Mesendoderm (in vitro differentiated cells): ENCODE results near the gene WNT3A.

Experiments used
- DNase-seq: peaks from one replicate; pipeline ENCODE4 v3.0.0; 2013
- H2AK5ac ChIP-seq: 2 replicates; pipeline ENCODE4 v1.6.1; 2013; ENCODE audit warnings: low read length, inconsistent platforms
- H2BK120ac ChIP-seq: 2 replicates; pipeline ENCODE4 v1.6.1; 2013; ENCODE audit warnings: low read depth, mild to moderate bottlenecking, low read length, moderate library complexity, mixed read lengths
- H2BK15ac ChIP-seq: replicated peaks from 2 replicates; pipeline ENCODE4 v1.6.1; 2013; ENCODE audit warnings: low read depth, mild to moderate bottlenecking, moderate library complexity
- H2BK5ac ChIP-seq: 2 replicates; pipeline ENCODE4 v1.6.1; 2013; ENCODE audit warnings: low read length, inconsistent platforms
- H3K18ac ChIP-seq: 2 replicates; pipeline ENCODE4 v1.6.1; 2013; ENCODE audit warnings: mild to moderate bottlenecking, low read length, mixed read lengths
- H3K23ac ChIP-seq: one replicate; pipeline ENCODE4 v1.6.1; 2013; ENCODE audit warnings: low read length
- H3K27ac ChIP-seq: 2 replicates; pipeline ENCODE4 v1.5.1; 2013; ENCODE audit warnings: low read depth, mild to moderate bottlenecking, inconsistent platforms, low read length, moderate library complexity
- H3K27me3 ChIP-seq: 2 replicates; pipeline ENCODE4 v1.6.1; 2013; ENCODE audit warnings: low read length, control low read depth, mild to moderate bottlenecking, inconsistent platforms; ENCODE audit not compliant: insufficient read depth, poor library complexity
- H3K36me3 ChIP-seq: 2 replicates; pipeline ENCODE4 v1.6.1; 2013; ENCODE audit warnings: low read length, inconsistent platforms; ENCODE audit not compliant: control insufficient read depth, insufficient read depth
- H3K4ac ChIP-seq: one replicate; pipeline ENCODE4 v1.6.1; 2013; ENCODE audit warnings: low read depth, mild to moderate bottlenecking, low read length, moderate library complexity
- H3K4me1 ChIP-seq: 2 replicates; pipeline ENCODE4 v1.6.1; 2013; ENCODE audit warnings: low read depth, low read length, inconsistent platforms; ENCODE audit not compliant: control insufficient read depth
- H3K4me2 ChIP-seq: 2 replicates; pipeline ENCODE4 v1.6.1; 2013; ENCODE audit warnings: low read length
- H3K4me3 ChIP-seq: 2 replicates; pipeline ENCODE4 v1.5.1; 2013; ENCODE audit warnings: mild to moderate bottlenecking, low read length
- H3K56ac ChIP-seq: one replicate; pipeline ENCODE4 v1.6.1; 2013; ENCODE audit warnings: low read length
- H3K79me1 ChIP-seq: 2 replicates; pipeline ENCODE4 v1.6.1; 2013; ENCODE audit warnings: low read length, inconsistent platforms
- H3K79me2 ChIP-seq: 2 replicates; pipeline ENCODE4 v1.6.1; 2013; ENCODE audit warnings: mild to moderate bottlenecking, low read length; ENCODE audit not compliant: control insufficient read depth, insufficient read depth
- H3K9ac ChIP-seq: 2 replicates; pipeline ENCODE4 v1.6.1; 2013; ENCODE audit warnings: low read length, inconsistent platforms
- H4K5ac ChIP-seq: one replicate; pipeline ENCODE4 v1.6.1; 2013; ENCODE audit warnings: low read length
- H4K8ac ChIP-seq: one replicate; pipeline ENCODE4 v1.6.1; 2013; ENCODE audit warnings: low read depth, mild to moderate bottlenecking, control low read depth, low read length, moderate library complexity
- WGBS: extraction: QIAGEN DNeasy Blood & Tissue Kit; methylation state at CpG from one replicate; pipeline ENCODE4 v1.1.7; 2013; ENCODE audit warnings: low lambda C conversion rate, missing lambda C conversion rate; ENCODE audit not compliant: insufficient coverage; ENCODE audit errors: extremely low coverage; 5-methylcytosine and 5-hydroxymethylcytosine counted together

WNT3A gene

DNA sequence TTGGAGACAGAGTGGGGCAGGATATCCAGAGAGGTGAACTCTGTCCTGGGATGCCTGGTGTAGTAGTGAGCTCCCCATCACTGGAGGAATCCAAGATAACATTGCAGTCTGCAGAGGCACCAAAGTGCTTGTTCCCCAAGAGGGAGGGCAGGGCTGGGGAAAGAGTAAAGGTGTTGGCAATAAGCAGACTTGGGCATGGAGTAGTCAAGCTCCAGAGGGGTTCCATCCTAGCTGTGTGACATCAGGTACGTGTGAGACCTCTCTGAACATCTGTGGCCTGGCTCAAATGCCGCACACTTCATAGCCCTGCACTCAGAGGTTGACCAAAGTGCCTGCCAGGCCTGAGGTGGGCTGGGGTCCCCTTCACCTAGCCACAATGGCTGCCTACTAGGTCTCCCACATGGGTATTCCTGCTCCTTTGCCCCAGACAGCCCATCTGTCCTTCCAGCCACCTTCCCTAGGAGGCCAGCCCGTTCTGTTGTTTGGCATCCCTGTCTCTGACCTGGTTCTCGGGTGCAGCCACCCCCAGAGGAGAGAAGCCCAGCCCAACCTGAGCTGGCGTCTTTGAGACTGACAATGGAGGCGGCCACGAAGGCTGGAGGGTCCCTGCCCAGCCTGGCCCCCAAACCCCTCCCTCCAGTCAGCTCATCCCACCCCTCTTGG lies 72.9 kb downstream of the WNT3A start:
- WGBS, result no CpG with 5 or more reads among the region's 7 CpGs
- H3K4me2 ChIP-seq, result no peak overlapping the region
- no peak overlapping the region for H3K23ac ChIP-seq
- no peak overlapping the region for H3K9ac ChIP-seq
- H3K36me3 ChIP-seq, result no peaks in the 10 kb centered on the region
- H3K27ac ChIP-seq, result no peak overlapping the region
- no peak overlapping the region for H3K18ac ChIP-seq
- H3K79me1 ChIP-seq, result peaks cover 2% of the 10 kb centered on the region
- H4K8ac ChIP-seq, result no peak overlapping the region
- no peaks in the 10 kb centered on the region for H3K27me3 ChIP-seq
- DNase-seq, result no peak
- no peak overlapping the region for H3K4ac ChIP-seq
- no peak overlapping the region for H2BK120ac ChIP-seq
- H3K56ac ChIP-seq, result no peak overlapping the region
- no peak overlapping the region for H2AK5ac ChIP-seq
- H3K4me3 ChIP-seq, result no peak overlapping the region
- no peak overlapping the region for H2BK5ac ChIP-seq
- H3K79me2 ChIP-seq, result peaks cover 22% of the 10 kb centered on the region
- H3K4me1 ChIP-seq, result peaks cover 3% of the 10 kb centered on the region
- no peak overlapping the region for H2BK15ac ChIP-seq
- H4K5ac ChIP-seq, result no peak overlapping the region

- no peak overlapping the region for H3K18ac ChIP-seq
- WGBS, result no CpG with 5 or more reads among the region's 7 CpGs
- H3K79me1 ChIP-seq, result peaks cover 4% of the 10 kb centered on the region
- H2BK120ac ChIP-seq, result no peak overlapping the region
- no peak overlapping the region for H3K4ac ChIP-seq
- H3K9ac ChIP-seq, result peak overlapping the region; percentile 89
- H4K5ac ChIP-seq, result no peak overlapping the region
- peaks cover 36% of the 10 kb centered on the region for H3K79me2 ChIP-seq
- no peak for DNase-seq
- no peak overlapping the region for H3K27ac ChIP-seq
- no peaks in the 10 kb centered on the region for H3K36me3 ChIP-seq
- no peak overlapping the region for H3K56ac ChIP-seq
- H2AK5ac ChIP-seq, result no peak overlapping the region
- H3K4me2 ChIP-seq, result no peak overlapping the region
- no peak overlapping the region for H3K23ac ChIP-seq
- H3K4me1 ChIP-seq, result peaks cover 12% of the 10 kb centered on the region
- no peak overlapping the region for H2BK15ac ChIP-seq
- H3K4me3 ChIP-seq, result no peak overlapping the region
- H3K27me3 ChIP-seq, result no peaks in the 10 kb centered on the region
- no peak overlapping the region for H2BK5ac ChIP-seq
- no peak overlapping the region for H4K8ac ChIP-seq
Measured at GRCh38 chr1:228081144-228081543, 74.3 kb downstream of the WNT3A start.

GRCh38 chr1:228081578-228082213 lies 74.9 kb downstream of the WNT3A start:
- H3K4me2 ChIP-seq, result peak overlapping the region; percentile 73
- H3K4me3 ChIP-seq, result peak overlapping the region; percentile 65
- H3K23ac ChIP-seq, result peak overlapping the region; percentile 75
- no peak overlapping the region for H3K27ac ChIP-seq
- H3K36me3 ChIP-seq, result no peaks in the 10 kb centered on the region
- no CpG with 5 or more reads among the region's 31 CpGs for WGBS
- no peaks in the 10 kb centered on the region for H3K27me3 ChIP-seq
- peaks cover 13% of the 10 kb centered on the region for H3K4me1 ChIP-seq
- peak overlapping the region; percentile 85 for H3K4ac ChIP-seq
- H2BK15ac ChIP-seq, result no peak overlapping the region
- peak; percentile 78 for DNase-seq
- H3K18ac ChIP-seq, result peak overlapping the region; percentile 88
- peak overlapping the region; percentile 94 for H3K56ac ChIP-seq
- no peak overlapping the region for H2BK120ac ChIP-seq
- H2BK5ac ChIP-seq, result peak overlapping the region; percentile 42
- H4K5ac ChIP-seq, result no peak overlapping the region
- peaks cover 41% of the 10 kb centered on the region for H3K79me2 ChIP-seq
- peak overlapping the region; percentile 89 for H3K9ac ChIP-seq
- no peak overlapping the region for H4K8ac ChIP-seq
- peaks cover 4% of the 10 kb centered on the region for H3K79me1 ChIP-seq
- H2AK5ac ChIP-seq, result peak overlapping the region; percentile 33

DNA sequence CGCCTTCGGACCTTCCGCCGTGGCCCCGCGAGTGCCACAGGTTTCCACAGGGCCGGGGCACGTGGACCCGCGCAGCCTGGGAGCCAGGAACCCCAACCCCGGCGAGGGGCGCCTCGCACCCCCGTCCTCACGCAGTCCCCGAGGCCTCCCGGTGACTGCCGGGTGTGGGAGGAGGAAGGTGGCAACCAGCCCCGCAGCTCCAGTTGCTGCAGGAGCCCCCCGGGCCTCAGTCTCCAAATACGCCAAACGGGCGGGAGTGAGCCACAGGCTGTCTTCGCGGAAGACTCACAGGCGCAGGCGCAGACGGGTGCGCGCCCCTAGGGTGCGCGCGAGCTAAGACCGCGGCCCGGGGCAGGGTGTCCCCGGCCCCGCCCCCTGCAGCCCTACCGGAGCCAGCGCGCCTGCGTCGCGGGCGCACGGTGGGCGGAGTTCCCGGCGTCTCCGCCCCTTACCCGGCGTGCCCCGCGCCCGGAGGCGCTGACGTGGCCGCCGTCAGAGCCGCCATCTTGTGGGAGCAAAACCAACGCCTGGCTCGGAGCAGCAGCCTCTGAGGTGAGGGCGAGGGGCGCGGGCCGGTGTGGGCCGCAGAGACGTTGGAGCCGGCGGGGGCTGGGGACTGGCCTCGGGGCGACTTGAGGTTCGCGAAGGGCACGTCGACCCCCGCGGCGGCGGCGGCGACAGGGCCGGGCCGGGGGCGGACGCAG lies 75.6 kb downstream of the WNT3A start, which contains the start of gene ARF1:
ARF1 (plus strand) TSS at position 495 of the 704 bp plus-strand sequence. CDS start 14,407 bp downstream, outside the sequence.
- peak within 1 kb of the TSS; percentile 97 for H3K4ac ChIP-seq
- H3K23ac ChIP-seq, result peak within 1 kb of the TSS; percentile 97
- H3K79me2 ChIP-seq, result peaks cover 48% of the 10 kb centered on the region
- H3K4me2 ChIP-seq, result peak within 1 kb of the TSS; percentile 73
- WGBS, result no CpG with 5 or more reads among the region's 87 CpGs
- H3K4me3 ChIP-seq, result peak within 1 kb of the TSS; percentile 70
- H3K9ac ChIP-seq, result peak within 1 kb of the TSS; percentile 89
- H3K36me3 ChIP-seq, result no peaks in the 10 kb centered on the region
- H3K18ac ChIP-seq, result peak within 1 kb of the TSS; percentile 88
- peak within 1 kb of the TSS; percentile 4 for H2BK120ac ChIP-seq
- no peak within 1 kb of the TSS for H2BK15ac ChIP-seq
- peak; percentile 94 for DNase-seq
- H3K4me1 ChIP-seq, result peaks cover 14% of the 10 kb centered on the region
- peak within 1 kb of the TSS; percentile 76 for H3K27ac ChIP-seq
- H2AK5ac ChIP-seq, result peak within 1 kb of the TSS; percentile 64
- H3K79me1 ChIP-seq, result peaks cover 4% of the 10 kb centered on the region
- peak within 1 kb of the TSS; percentile 97 for H3K56ac ChIP-seq
- no peak within 1 kb of the TSS for H4K5ac ChIP-seq
- peak within 1 kb of the TSS; percentile 84 for H4K8ac ChIP-seq
- H3K27me3 ChIP-seq, result no peaks in the 10 kb centered on the region
- H2BK5ac ChIP-seq, result peak within 1 kb of the TSS; percentile 44

DNA sequence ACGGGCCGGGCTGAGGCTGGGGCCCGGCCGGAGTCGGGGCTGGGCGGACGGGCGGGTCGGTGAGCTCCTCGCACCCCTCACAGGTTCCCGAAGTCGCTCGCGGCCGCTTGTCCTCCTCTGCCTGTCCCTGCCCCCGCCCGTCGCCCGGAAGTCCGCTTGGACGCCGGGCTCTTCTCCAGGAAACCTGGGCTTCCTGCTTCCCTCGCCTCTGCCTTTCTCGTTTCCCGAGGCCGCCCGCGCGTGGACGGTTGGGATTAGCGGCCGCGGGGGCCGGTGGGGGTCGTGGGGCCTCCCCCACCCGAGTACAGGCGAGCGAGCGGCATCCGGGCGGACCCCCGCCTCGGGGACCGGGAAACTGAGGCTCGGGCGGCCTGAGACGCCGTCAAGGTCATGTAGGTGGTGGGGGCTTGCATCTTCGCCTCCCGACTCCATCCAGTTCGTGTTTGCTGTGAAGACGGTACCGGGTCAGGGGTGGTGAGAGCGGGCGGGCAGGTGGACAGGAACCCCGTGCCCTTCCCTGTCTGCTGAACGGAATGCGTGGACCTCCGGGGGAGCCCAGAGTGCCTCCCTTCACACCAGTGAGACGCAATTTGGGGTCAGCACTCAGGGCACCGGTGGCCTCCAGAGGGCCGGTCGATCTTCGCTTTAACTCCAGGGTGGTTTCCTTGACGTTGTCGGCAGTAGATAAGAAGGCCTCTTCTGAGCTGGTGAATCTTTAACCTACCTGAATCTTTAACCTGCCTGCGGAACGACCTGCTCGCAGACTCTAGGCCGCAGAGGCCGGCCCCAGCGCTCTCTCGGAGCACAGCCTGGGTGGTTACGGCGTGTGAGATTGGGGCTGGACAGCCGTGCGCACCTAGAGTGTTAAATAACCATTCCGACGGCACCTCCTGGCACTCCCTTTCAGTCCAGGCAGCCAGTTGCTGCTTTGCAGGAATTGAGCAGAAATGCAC lies 76.4 kb downstream of the WNT3A start:
- peaks cover 3% of the 10 kb centered on the region for H3K36me3 ChIP-seq
- no peaks in the 10 kb centered on the region for H3K27me3 ChIP-seq
- no CpG with 5 or more reads among the region's 79 CpGs for WGBS
- peak overlapping the region; percentile 97 for H3K23ac ChIP-seq
- peak; percentile 41 for DNase-seq
- H3K18ac ChIP-seq, result peak overlapping the region; percentile 84
- H2BK5ac ChIP-seq, result peak overlapping the region; percentile 44
- no peak overlapping the region for H4K5ac ChIP-seq
- no peak overlapping the region for H2BK15ac ChIP-seq
- H3K4me1 ChIP-seq, result peaks cover 16% of the 10 kb centered on the region
- H3K56ac ChIP-seq, result peak overlapping the region; percentile 97
- H2BK120ac ChIP-seq, result peak overlapping the region; percentile 4
- H3K27ac ChIP-seq, result peak overlapping the region; percentile 76
- H4K8ac ChIP-seq, result peak overlapping the region; percentile 84
- H3K9ac ChIP-seq, result peak overlapping the region; percentile 88
- peaks cover 4% of the 10 kb centered on the region for H3K79me1 ChIP-seq
- H3K4me3 ChIP-seq, result peak overlapping the region; percentile 70
- peak overlapping the region; percentile 61 for H3K4me2 ChIP-seq
- H2AK5ac ChIP-seq, result peak overlapping the region; percentile 64
- H3K4ac ChIP-seq, result peak overlapping the region; percentile 97
- H3K79me2 ChIP-seq, result peaks cover 56% of the 10 kb centered on the region
